Measurements from ENCODE around the gene NUDT14.

Gene NUDT14

GRCh38 chr14:105157872-105158271, 23.2 kb downstream of the NUDT14 start (continued):
- TF ChIP-seq TSHZ2 (CRISPR knock-in tag; IDR thresholded peaks at IDR 0.05) (no peak), ESRRG (CRISPR knock-in tag; IDR thresholded peaks at IDR 0.05) (no peak)

- ATAC-seq, result no peak
- TF ChIP-seq ESRRG (CRISPR knock-in tag; IDR thresholded peaks at IDR 0.05) (no peak), PPARA (CRISPR knock-in tag; IDR thresholded peaks at IDR 0.05; ENCODE audit: borderline replicate concordance) (no peak), ZFP30 (CRISPR knock-in tag; IDR thresholded peaks at IDR 0.05) (no peak), ZFP3 (CRISPR knock-in tag; IDR thresholded peaks at IDR 0.05) (no peak), OSR1 (CRISPR knock-in tag; IDR thresholded peaks at IDR 0.05) (no peak), PATZ1 (CRISPR knock-in tag; IDR thresholded peaks at IDR 0.05; ENCODE audit: borderline replicate concordance) (no peak), SNAI2 (CRISPR knock-in tag; IDR thresholded peaks at IDR 0.05) (no peak), TOX (CRISPR knock-in tag; IDR thresholded peaks at IDR 0.05; ENCODE audit: borderline replicate concordance) (no peak), ISL1 (CRISPR knock-in tag; IDR thresholded peaks at IDR 0.05) (no peak), ZNF8 (CRISPR knock-in tag; IDR thresholded peaks at IDR 0.05) (no peak), BACH2 (CRISPR knock-in tag; IDR thresholded peaks at IDR 0.05; ENCODE audit: borderline replicate concordance) (no peak), ARNTL (CRISPR knock-in tag; IDR thresholded peaks at IDR 0.05; ENCODE audit: borderline replicate concordance, low read depth) (no peak), TSHZ2 (CRISPR knock-in tag; IDR thresholded peaks at IDR 0.05) (no peak)
Measured at GRCh38 chr14:105156414-105157375, 24.4 kb downstream of the NUDT14 start.

- no peak for TF ChIP-seq TSHZ2 (CRISPR knock-in tag; IDR thresholded peaks at IDR 0.05)
- no peak for TF ChIP-seq CSRNP3 (CRISPR knock-in tag; IDR thresholded peaks at IDR 0.05)
- no peak for TF ChIP-seq ZNF565 (CRISPR knock-in tag; conservative IDR thresholded peaks at IDR 0.05; ENCODE audit: low read depth)
- no peak for TF ChIP-seq ISL1 (CRISPR knock-in tag; IDR thresholded peaks at IDR 0.05)
- no peak for ATAC-seq
Measured at GRCh38 chr14:105155681-105156413, 25.3 kb downstream of the NUDT14 start.
